IMR-90 (cell line): ENCODE measurements around the gene MAP3K9. TPM values are rescaled to one million over a fixed set of nuclear protein-coding genes. Genes with fewer than 3 reads are reported as not detected.

ENCODE experiments used
- ATAC-seq: fragments of 200-7000 bp; cut with Tn5 transposase; 2 replicates; pipeline ENCODE4 v1.9.1; 2020; ENCODE audit warnings: low read depth, mild to moderate bottlenecking, moderate library complexity
- BruUV-seq: library from RNA; stranded (reverse); fragments of 400-500 nt; replicated peaks from 2 replicates; lab custom pipeline; 2021; lab: Mats Ljungman, UMichigan
- CTCF ChIA-PET: fragments of 300-600 bp; formaldehyde crosslinking; extraction: SDS; loops from one replicate; lab custom pipeline; 2021; ENCODE audit warnings: antibody characterized with exemption; lab: Yijun Ruan, JAX
- POLR2A ChIA-PET: fragments of 300-600 bp; sonication (Branson Sonifier 250); formaldehyde crosslinking; loops from one replicate; lab custom pipeline; 2022; ENCODE audit warnings: antibody characterized with exemption; ENCODE audit not compliant: unreplicated experiment; lab: Charles Lee
- DNase-seq: peaks from one replicate; pipeline ENCODE4 v3.0.0; 2013
- H2AFZ ChIP-seq: replicated peaks from 2 replicates; pipeline ENCODE3; 2013; ENCODE audit warnings: low read length, mild to moderate bottlenecking; ENCODE audit not compliant: poor library complexity
- H2AK5ac ChIP-seq: 2 replicates; pipeline ENCODE4 v1.6.1; 2013; ENCODE audit warnings: low read depth, low read length, inconsistent platforms
- H2AK9ac ChIP-seq: replicated peaks from 2 replicates; pipeline ENCODE3; 2013; ENCODE audit warnings: mild to moderate bottlenecking, low read depth, low read length, moderate library complexity; ENCODE audit not compliant: poor library complexity
- H2BK120ac ChIP-seq: 2 replicates; pipeline ENCODE4 v1.6.1; 2013; ENCODE audit warnings: low read depth, low read length, inconsistent platforms
- H2BK15ac ChIP-seq: 3 replicates; pipeline ENCODE4 v1.6.1; 2013; ENCODE audit warnings: low read depth, low read length, inconsistent platforms
- H2BK20ac ChIP-seq: 2 replicates; pipeline ENCODE4 v1.6.1; 2013; ENCODE audit warnings: low read depth, mild to moderate bottlenecking, inconsistent platforms, low read length, moderate library complexity
- H2BK5ac ChIP-seq: 2 replicates; pipeline ENCODE4 v1.6.1; 2013; ENCODE audit warnings: mild to moderate bottlenecking, low read depth, low read length, inconsistent platforms; ENCODE audit not compliant: poor library complexity, severe bottlenecking
- H3K14ac ChIP-seq: replicated peaks from 2 replicates; pipeline ENCODE4 v1.6.1; 2013; ENCODE audit warnings: low read depth, low read length, inconsistent platforms
- H3K18ac ChIP-seq: 2 replicates; pipeline ENCODE4 v1.6.1; 2013; ENCODE audit warnings: low read depth, low read length, control low read depth
- H3K23ac ChIP-seq: 2 replicates; pipeline ENCODE4 v1.6.1; 2013; ENCODE audit warnings: low read depth, low read length, inconsistent platforms
- H3K27ac ChIP-seq: 2 replicates; pipeline ENCODE4 v1.5.1; 2013; ENCODE audit warnings: mild to moderate bottlenecking, control low read depth, low read length; ENCODE audit not compliant: insufficient read depth
- H3K27me3 ChIP-seq: 2 replicates; pipeline ENCODE4 v1.6.1; 2013; ENCODE audit warnings: low read length; ENCODE audit not compliant: control insufficient read depth, insufficient read depth
- H3K36me3 ChIP-seq: 2 replicates; pipeline ENCODE4 v1.6.1; 2013; ENCODE audit warnings: low read length, mixed read lengths; ENCODE audit not compliant: control insufficient read depth, insufficient read depth
- H3K4ac ChIP-seq: 2 replicates; pipeline ENCODE4 v1.6.1; 2013; ENCODE audit warnings: low read depth, low read length, inconsistent platforms
- H3K4me1 ChIP-seq: 2 replicates; pipeline ENCODE4 v1.6.1; 2013; ENCODE audit warnings: low read length, mixed read lengths; ENCODE audit not compliant: control insufficient read depth, insufficient read depth
- H3K4me2 ChIP-seq: 2 replicates; pipeline ENCODE4 v1.6.1; 2013; ENCODE audit warnings: low read depth, mild to moderate bottlenecking, control low read depth, low read length, moderate library complexity
- H3K4me3 ChIP-seq: 2 replicates; pipeline ENCODE4 v1.5.1; 2013; ENCODE audit warnings: low read depth, mild to moderate bottlenecking, control low read depth, low read length, moderate library complexity; ENCODE audit not compliant: insufficient read depth
- H3K56ac ChIP-seq: 2 replicates; pipeline ENCODE4 v1.6.1; 2013; ENCODE audit warnings: low read length, inconsistent platforms; ENCODE audit not compliant: insufficient read depth; ENCODE audit errors: extremely low read depth
- H3K79me1 ChIP-seq, 2 experiments: 2 replicates each; pipeline ENCODE4 v1.6.1; 2013; ENCODE audit warnings: low read length in 2 of 2, inconsistent platforms in 1 of 2, low read depth in 1 of 2
- H3K9ac ChIP-seq: 2 replicates; pipeline ENCODE4 v1.6.1; 2013; ENCODE audit warnings: low read depth, low read length, control low read depth
- H3K9me1 ChIP-seq: 2 replicates; pipeline ENCODE4 v1.6.1; 2013; ENCODE audit warnings: low read length, inconsistent platforms; ENCODE audit not compliant: insufficient read depth
- H3K9me3 ChIP-seq: 2 replicates; pipeline ENCODE4 v1.6.1; 2013; ENCODE audit warnings: low read length; ENCODE audit not compliant: control insufficient read depth, insufficient read depth
- H4K20me1 ChIP-seq: 2 replicates; pipeline ENCODE4 v1.6.1; 2013; ENCODE audit warnings: low read length, inconsistent platforms; ENCODE audit not compliant: insufficient read depth
- H4K5ac ChIP-seq: 2 replicates; pipeline ENCODE4 v1.6.1; 2013; ENCODE audit warnings: mild to moderate bottlenecking, low read depth, low read length, control low read depth
- H4K8ac ChIP-seq, 2 experiments: 2 replicates each; pipeline ENCODE4 v1.6.1; 2013; ENCODE audit warnings: low read depth in 2 of 2, low read length in 2 of 2, control low read depth in 1 of 2, inconsistent platforms in 1 of 2
- H4K91ac ChIP-seq: 2 replicates; pipeline ENCODE4 v1.6.1; 2013; ENCODE audit warnings: low read depth, low read length, inconsistent platforms; ENCODE audit not compliant: insufficient read depth
- BHLHE40 ChIP-seq: fragments of 150-350 bp; IDR thresholded peaks from 2 replicates; pipeline ENCODE4 v1.6.1; 2016; ENCODE audit warnings: mild to moderate bottlenecking, low read depth, low read length
- CEBPB ChIP-seq: IDR thresholded peaks from 2 replicates; pipeline ENCODE4 v1.6.1; 2012; ENCODE audit warnings: low read depth, low read length, improper control_type of control experiment
- CHD1 ChIP-seq: IDR thresholded peaks from 2 replicates; pipeline ENCODE4 v1.6.1; 2012; ENCODE audit warnings: low read depth, low read length, improper control_type of control experiment
- CTCF ChIP-seq: conservative IDR thresholded peaks from 2 replicates; pipeline ENCODE4 v1.5.1; 2012; ENCODE audit warnings: mild to moderate bottlenecking, low read depth, low read length, improper control_type of control experiment
- ELK1 ChIP-seq: fragments of 150-350 bp; IDR thresholded peaks from 2 replicates; pipeline ENCODE4 v1.6.1; 2016; ENCODE audit warnings: low read depth, mild to moderate bottlenecking, low read length, moderate library complexity, borderline replicate concordance
- FOS ChIP-seq: fragments of 150-350 bp; IDR thresholded peaks from 2 replicates; pipeline ENCODE4 v1.6.1; 2016; ENCODE audit warnings: low read depth, low read length
- MAFK ChIP-seq: IDR thresholded peaks from 2 replicates; pipeline ENCODE4 v1.6.1; 2012; ENCODE audit warnings: low read depth, low read length, improper control_type of control experiment
- MAZ ChIP-seq: IDR thresholded peaks from 2 replicates; pipeline ENCODE4 v1.6.1; 2012; ENCODE audit warnings: low read depth, mild to moderate bottlenecking, low read length, improper control_type of control experiment, moderate library complexity, borderline replicate concordance
- MXI1 ChIP-seq: IDR thresholded peaks from 2 replicates; pipeline ENCODE4 v1.6.1; 2012; ENCODE audit warnings: low read depth, mild to moderate bottlenecking, low read length, moderate library complexity, borderline replicate concordance
- SMC3 ChIP-seq: fragments of 150-350 bp; IDR thresholded peaks from 2 replicates; pipeline ENCODE4 v1.6.1; 2016; ENCODE audit warnings: low read depth, mild to moderate bottlenecking, antibody characterized with exemption, low read length, moderate library complexity
- USF2 ChIP-seq: fragments of 150-350 bp; IDR thresholded peaks from 2 replicates; pipeline ENCODE4 v1.6.1; 2017; ENCODE audit warnings: mild to moderate bottlenecking, antibody characterized with exemption, low read length, low read depth
- WGBS, 2 experiments: methylation state at CpG; one replicate each; pipeline versions ENCODE4 v1.1.5 to v1.1.7; 2013; ENCODE audit warnings: missing lambda C conversion rate in 2 of 2; ENCODE audit not compliant: insufficient read length in 1 of 2; ENCODE audit errors: extremely low coverage in 2 of 2; 5-methylcytosine and 5-hydroxymethylcytosine counted together
- dilution Hi-C: fragments of 300-500 bp; cut with HindIII; formaldehyde crosslinking; loops from one replicate; pipeline ENCODE4 v1.14.3; 2018; ENCODE audit warnings: low sequenced_read_pairs; ENCODE audit not compliant: unreplicated experiment
- in situ Hi-C: fragments of 300-500 bp; cut with MboI; formaldehyde crosslinking; loops from 3 replicates; pipeline ENCODE4 v1.14.3; 2019; ENCODE audit warnings: low sequenced_read_pairs, inconsistent platforms, mixed read lengths
- intact Hi-C: fragments of 100-400 bp; cut with micrococcal nuclease; formaldehyde crosslinking; loops from 2 replicates; pipeline ENCODE4 v1.10.0; 2022
- polyA plus RNA-seq, 3 experiments: library from polyadenylated mRNA; depleted of rRNA; stranded (reverse); fragments of >200 nt; gene quantifications; 2 replicates each; pipeline ENCODE4 v1.2.3, GENCODE V29; 2012; ENCODE audit warnings: low replicate concordance in 1 of 3
- total RNA-seq: library from RNA; depleted of rRNA; stranded (reverse); fragments of >200 nt; gene quantifications from 2 replicates; pipeline ENCODE4 v1.2.3, GENCODE V29; 2012

MAP3K9 gene
- total and polyA plus RNA-seq, 2 of the 4 experiments (the other 2 are of a cell fraction) = 0.17 to 0.18 TPM

GRCh38 chr14:70716483-70716882 is 92.8 kb downstream of the MAP3K9 start:
- no peak overlapping the region for H4K5ac ChIP-seq
- no peak overlapping the region for H3K9ac ChIP-seq
- H2BK120ac ChIP-seq = no peak overlapping the region
- no peak overlapping the region for H3K14ac ChIP-seq
- no peak overlapping the region for H2BK15ac ChIP-seq
- dilution Hi-C loops (no loop called here), intact Hi-C loops (loop anchor here (10.0 kb wide), 1 partner anchor 622 kb away; no protein-coding TSS in a partner anchor), in situ Hi-C loops (no loop called here)
- CTCF ChIA-PET = interaction anchor here (0.7 kb wide), 1 partner anchor 92 kb away, joined by 3 read pairs; no protein-coding TSS in a partner anchor
- H3K18ac ChIP-seq = no peak overlapping the region
- H3K36me3 ChIP-seq = no peaks in the 10 kb centered on the region
- no peak overlapping the region for H2BK20ac ChIP-seq
- H4K8ac ChIP-seq = no peak overlapping the region
- no peak for ATAC-seq
- no peak overlapping the region for H3K56ac ChIP-seq
- WGBS, 2 experiments = 60% methylated on average over 1 of the region's 5 CpGs; no CpG with 5 or more reads in 1 of the 2 experiments
- no peak overlapping the region for H4K91ac ChIP-seq
- DNase-seq = no peak
- no peak overlapping the region for H3K4me2 ChIP-seq
- no peaks in the 10 kb centered on the region for H3K4me1 ChIP-seq
- peaks cover 19% of the 10 kb centered on the region for H3K27me3 ChIP-seq
- BruUV-seq = no TSS peak
- H3K4ac ChIP-seq = no peak overlapping the region
- H3K4me3 ChIP-seq = no peak overlapping the region
- TF ChIP-seq SMC3 (no peak), CHD1 (no peak), BHLHE40 (no peak), CTCF (no peak), CEBPB (no peak), FOS (no peak), ELK1 (no peak), USF2 (no peak), MAFK (no peak), MAZ (no peak), MXI1 (no peak)
- POLR2A ChIA-PET = no interaction called here
- no peak overlapping the region for H3K27ac ChIP-seq
- H3K9me1 ChIP-seq = no peaks in the 10 kb centered on the region
- no peak overlapping the region for H2AFZ ChIP-seq
- H3K79me1 ChIP-seq = no peaks in the 10 kb centered on the region
- no peaks in the 10 kb centered on the region for H4K20me1 ChIP-seq
- no peak overlapping the region for H2AK9ac ChIP-seq
- no peaks in the 10 kb centered on the region for H3K9me3 ChIP-seq
- no peak overlapping the region for H2AK5ac ChIP-seq
- H3K23ac ChIP-seq = no peak overlapping the region
- no peak overlapping the region for H2BK5ac ChIP-seq
